WTC11 (cell line): ENCODE results near the gene FAM107B. TPM values are rescaled to one million over a fixed set of nuclear protein-coding genes. Genes with fewer than 3 reads are reported as not detected.

Experiments
- ATAC-seq: fragments of 200-7000 bp; cut with Tn5 transposase; 2 replicates; pipeline ENCODE4 v1.10.0; 2021; ENCODE audit warnings: mild to moderate bottlenecking, moderate library complexity
- CTCF ChIA-PET: fragments of 300-600 bp; sonication (Branson Sonifier 250); formaldehyde crosslinking; loops from one replicate; lab custom pipeline; 2021; ENCODE audit warnings: antibody characterized with exemption; lab: Charles Lee
- POLR2A ChIA-PET: fragments of 350-600 bp; sonication (Branson Sonifier 250); formaldehyde crosslinking; loops from one replicate; lab custom pipeline; 2021; ENCODE audit warnings: antibody characterized with exemption; lab: Charles Lee
- DNase-seq: peaks from one replicate; pipeline ENCODE4 v3.0.0; 2021; ENCODE audit warnings: low spot score
- H3K27ac Mint-ChIP-seq: 2 replicates; pipeline ENCODE4 v1.8.0; 2021; ENCODE audit warnings: mixed read lengths
- H3K27me3 Mint-ChIP-seq: 2 replicates; pipeline ENCODE4 v1.8.0; 2021; ENCODE audit warnings: low read depth, mild to moderate bottlenecking, moderate library complexity, mixed read lengths
- H3K36me3 Mint-ChIP-seq: 2 replicates; pipeline ENCODE4 v1.8.0; 2021; ENCODE audit warnings: mixed read lengths
- H3K4me1 Mint-ChIP-seq: 2 replicates; pipeline ENCODE4 v1.8.0; 2022; ENCODE audit warnings: mixed read lengths
- H3K4me3 Mint-ChIP-seq: 2 replicates; pipeline ENCODE4 v1.8.0; 2021; ENCODE audit warnings: mild to moderate bottlenecking, moderate library complexity, mixed read lengths
- H3K9me3 Mint-ChIP-seq: 2 replicates; pipeline ENCODE4 v1.8.0; 2021; ENCODE audit warnings: mixed read lengths
- CBFB ChIP-seq: sonication (generic); formaldehyde crosslinking; IDR thresholded peaks from 2 replicates; pipeline ENCODE4 v1.8.1; 2022; ENCODE audit warnings: mild to moderate bottlenecking, low read depth, missing genetic modification reagents
- GTF2I ChIP-seq: fragments of 250-450 bp; sonication (Bioruptor Pico); conservative IDR thresholded peaks from 2 replicates; pipeline ENCODE4 v1.4.0; 2021; ENCODE audit warnings: mild to moderate bottlenecking
- NFATC4 ChIP-seq: fragments of 250-450 bp; sonication (Bioruptor Pico); IDR thresholded peaks from 2 replicates; pipeline ENCODE4 v1.9.0; 2021; ENCODE audit warnings: mild to moderate bottlenecking
- NR2C2 ChIP-seq: sonication (generic); formaldehyde crosslinking; IDR thresholded peaks from 2 replicates; pipeline ENCODE4 v1.8.0; 2022; ENCODE audit warnings: mild to moderate bottlenecking, missing genetic modification reagents
- OVOL2 ChIP-seq: fragments of 250-450 bp; sonication (Bioruptor Pico); IDR thresholded peaks from 2 replicates; pipeline ENCODE4 v1.9.0; 2021; ENCODE audit warnings: mild to moderate bottlenecking, borderline replicate concordance
- PRRX2 ChIP-seq: fragments of 250-450 bp; sonication (Bioruptor Pico); IDR thresholded peaks from 2 replicates; pipeline ENCODE4 v1.8.0; 2021; ENCODE audit warnings: mild to moderate bottlenecking
- SMAD3 ChIP-seq: sonication (generic); formaldehyde crosslinking; IDR thresholded peaks from 2 replicates; pipeline ENCODE4 v1.8.0; 2022; ENCODE audit warnings: missing genetic modification reagents, mild to moderate bottlenecking, borderline replicate concordance
- TP53 ChIP-seq: sonication (generic); formaldehyde crosslinking; IDR thresholded peaks from 2 replicates; pipeline ENCODE4 v1.8.1; 2023; ENCODE audit warnings: mild to moderate bottlenecking, missing genetic modification reagents
- ZBTB21 ChIP-seq: sonication (generic); formaldehyde crosslinking; IDR thresholded peaks from 2 replicates; pipeline ENCODE4 v1.8.1; 2023; ENCODE audit warnings: mild to moderate bottlenecking, missing genetic modification reagents, borderline replicate concordance
- total RNA-seq: library from RNA; stranded (reverse); gene quantifications from 3 replicates; pipeline ENCODE4 v1.2.3, GENCODE V29; 2021
- TF ChIP-seq, protein P1 (sequence below): fragments of 250-450 bp; sonication (Bioruptor Pico); IDR thresholded peaks from 2 replicates; pipeline ENCODE4 v1.8.0; 2021; ENCODE audit warnings: mild to moderate bottlenecking
- TF ChIP-seq, protein P2 (sequence below): sonication (generic); formaldehyde crosslinking; IDR thresholded peaks from 2 replicates; pipeline ENCODE4 v1.8.1; 2022; ENCODE audit warnings: mild to moderate bottlenecking, missing genetic modification reagents, moderate library complexity, borderline replicate concordance
- TF ChIP-seq, protein P3 (sequence below): sonication (generic); formaldehyde crosslinking; IDR thresholded peaks from 2 replicates; pipeline ENCODE4 v1.8.1; 2023; ENCODE audit warnings: mild to moderate bottlenecking, missing genetic modification reagents
- TF ChIP-seq, protein P4 (sequence below): fragments of 250-450 bp; sonication (Bioruptor Pico); conservative IDR thresholded peaks from 2 replicates; pipeline ENCODE4 v1.9.0; 2021; ENCODE audit warnings: mild to moderate bottlenecking
- TF ChIP-seq, protein P5 (sequence below): sonication (generic); formaldehyde crosslinking; IDR thresholded peaks from 2 replicates; pipeline ENCODE4 v1.8.1; 2022; ENCODE audit warnings: low read depth, missing genetic modification reagents, borderline replicate concordance
- TF ChIP-seq, protein P6 (sequence below): sonication (generic); formaldehyde crosslinking; IDR thresholded peaks from 2 replicates; pipeline ENCODE4 v1.8.0; 2022; ENCODE audit warnings: missing genetic modification reagents

FAM107B gene
- total RNA-seq, 1 experiment from 2014 or later = 22.4 TPM

DNA sequence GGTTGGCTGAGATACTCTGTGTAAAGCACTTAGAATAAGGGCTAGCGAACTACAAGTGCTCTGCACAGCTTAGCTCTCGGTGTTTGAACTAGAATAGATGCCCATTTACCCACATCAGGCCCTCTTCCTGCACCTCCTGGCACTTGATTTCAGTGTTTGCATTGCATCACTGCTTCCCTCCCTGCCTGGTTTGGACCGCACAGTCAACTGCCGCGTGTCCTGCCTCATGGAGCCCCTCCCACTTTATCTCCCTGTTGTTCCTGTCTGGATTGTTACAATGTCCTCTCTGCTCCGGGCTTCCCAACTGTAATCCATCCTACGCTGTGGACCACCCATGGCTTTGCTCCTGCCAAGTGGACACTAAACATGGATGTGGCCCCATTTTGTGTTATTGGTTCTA lies 2.3 kb downstream of the FAM107B start (continued):
- TF ChIP-seq, protein P1, sequence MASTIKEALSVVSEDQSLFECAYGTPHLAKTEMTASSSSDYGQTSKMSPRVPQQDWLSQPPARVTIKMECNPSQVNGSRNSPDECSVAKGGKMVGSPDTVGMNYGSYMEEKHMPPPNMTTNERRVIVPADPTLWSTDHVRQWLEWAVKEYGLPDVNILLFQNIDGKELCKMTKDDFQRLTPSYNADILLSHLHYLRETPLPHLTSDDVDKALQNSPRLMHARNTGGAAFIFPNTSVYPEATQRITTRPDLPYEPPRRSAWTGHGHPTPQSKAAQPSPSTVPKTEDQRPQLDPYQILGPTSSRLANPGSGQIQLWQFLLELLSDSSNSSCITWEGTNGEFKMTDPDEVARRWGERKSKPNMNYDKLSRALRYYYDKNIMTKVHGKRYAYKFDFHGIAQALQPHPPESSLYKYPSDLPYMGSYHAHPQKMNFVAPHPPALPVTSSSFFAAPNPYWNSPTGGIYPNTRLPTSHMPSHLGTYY = no peak
- no peak for TF ChIP-seq SMAD3 (CRISPR knock-in tag)
- TF ChIP-seq, protein P2, sequence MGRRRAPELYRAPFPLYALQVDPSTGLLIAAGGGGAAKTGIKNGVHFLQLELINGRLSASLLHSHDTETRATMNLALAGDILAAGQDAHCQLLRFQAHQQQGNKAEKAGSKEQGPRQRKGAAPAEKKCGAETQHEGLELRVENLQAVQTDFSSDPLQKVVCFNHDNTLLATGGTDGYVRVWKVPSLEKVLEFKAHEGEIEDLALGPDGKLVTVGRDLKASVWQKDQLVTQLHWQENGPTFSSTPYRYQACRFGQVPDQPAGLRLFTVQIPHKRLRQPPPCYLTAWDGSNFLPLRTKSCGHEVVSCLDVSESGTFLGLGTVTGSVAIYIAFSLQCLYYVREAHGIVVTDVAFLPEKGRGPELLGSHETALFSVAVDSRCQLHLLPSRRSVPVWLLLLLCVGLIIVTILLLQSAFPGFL (CRISPR knock-in tag) = no peak
- no peak for TF ChIP-seq CBFB (CRISPR knock-in tag)
- TF ChIP-seq ZBTB21 (CRISPR knock-in tag) = no peak
- TF ChIP-seq, all 79 proteins: peak for 0

DNA sequence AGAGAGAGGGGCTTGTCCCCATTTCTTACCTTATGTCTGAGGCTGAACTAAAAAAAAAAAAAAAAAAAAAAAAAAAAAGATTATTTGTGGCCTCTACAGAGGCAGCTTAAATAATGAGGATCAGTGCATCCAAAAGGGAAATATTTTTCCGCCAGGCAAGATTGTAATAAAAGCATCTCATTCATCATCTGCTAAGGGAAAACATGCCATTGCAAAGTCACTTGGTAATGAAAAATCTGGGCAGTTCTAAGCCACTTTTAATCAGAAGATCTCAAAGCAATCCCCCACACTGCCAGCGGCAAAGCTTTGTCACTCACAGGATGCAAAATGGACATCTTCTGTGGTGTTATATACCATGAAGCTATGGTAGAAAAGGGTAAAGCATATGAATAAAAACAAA lies 3.8 kb downstream of the FAM107B start:
- ATAC-seq (no peak), DNase-seq (no peak)
- Mint-ChIP-seq H3K27ac (no peak overlapping the region), H3K4me3 (no peak overlapping the region), H3K36me3 (no peaks in the 10 kb centered on the region), H3K27me3 (no peaks in the 10 kb centered on the region), H3K4me1 (no peaks in the 10 kb centered on the region), H3K9me3 (no peaks in the 10 kb centered on the region)
- CTCF ChIA-PET = interaction anchor here (0.6 kb wide), 1 partner anchor 251 kb away, joined by 4 read pairs; no protein-coding TSS in a partner anchor
- POLR2A ChIA-PET = no interaction called here
- TF ChIP-seq, protein P3, sequence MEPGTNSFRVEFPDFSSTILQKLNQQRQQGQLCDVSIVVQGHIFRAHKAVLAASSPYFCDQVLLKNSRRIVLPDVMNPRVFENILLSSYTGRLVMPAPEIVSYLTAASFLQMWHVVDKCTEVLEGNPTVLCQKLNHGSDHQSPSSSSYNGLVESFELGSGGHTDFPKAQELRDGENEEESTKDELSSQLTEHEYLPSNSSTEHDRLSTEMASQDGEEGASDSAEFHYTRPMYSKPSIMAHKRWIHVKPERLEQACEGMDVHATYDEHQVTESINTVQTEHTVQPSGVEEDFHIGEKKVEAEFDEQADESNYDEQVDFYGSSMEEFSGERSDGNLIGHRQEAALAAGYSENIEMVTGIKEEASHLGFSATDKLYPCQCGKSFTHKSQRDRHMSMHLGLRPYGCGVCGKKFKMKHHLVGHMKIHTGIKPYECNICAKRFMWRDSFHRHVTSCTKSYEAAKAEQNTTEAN (CRISPR knock-in tag) = no peak
- TF ChIP-seq, protein P4, sequence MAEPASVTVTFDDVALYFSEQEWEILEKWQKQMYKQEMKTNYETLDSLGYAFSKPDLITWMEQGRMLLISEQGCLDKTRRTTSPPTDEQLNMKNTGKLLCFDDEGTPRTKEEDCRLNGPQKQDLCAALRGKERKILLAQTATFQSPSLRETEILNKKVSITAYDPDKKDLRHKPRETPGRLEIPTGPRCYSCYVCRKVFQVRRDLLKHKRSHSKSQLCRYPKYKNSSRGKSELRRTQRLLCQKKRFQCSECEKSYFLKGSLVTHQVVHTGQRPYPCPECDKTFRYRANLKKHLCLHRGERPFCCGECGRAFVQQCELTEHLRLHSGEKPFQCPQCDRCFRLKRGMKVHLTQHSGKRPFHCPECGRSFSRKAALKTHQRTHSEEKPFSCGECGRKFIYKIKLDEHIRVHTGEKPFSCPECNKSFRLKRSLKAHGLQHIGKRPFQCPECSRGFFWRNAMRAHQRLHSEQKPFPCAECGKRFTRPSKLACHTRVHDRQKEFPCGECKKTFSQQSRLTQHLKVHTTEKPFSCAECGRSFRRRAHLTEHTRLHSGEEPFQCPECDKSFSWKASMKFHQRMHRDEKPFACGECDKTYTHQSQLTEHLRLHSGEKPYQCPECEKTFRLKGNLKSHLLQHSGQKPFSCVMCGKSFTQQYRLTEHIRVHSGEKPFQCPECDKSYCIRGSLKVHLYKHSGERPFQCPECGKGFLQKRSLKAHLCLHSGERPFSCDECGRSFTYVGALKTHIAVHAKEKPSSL = no peak
- TF ChIP-seq GTF2I (CRISPR knock-in tag) = no peak
- TF ChIP-seq PRRX2 (CRISPR knock-in tag) = no peak
- no peak for TF ChIP-seq OVOL2 (CRISPR knock-in tag)
- TF ChIP-seq, protein P5, sequence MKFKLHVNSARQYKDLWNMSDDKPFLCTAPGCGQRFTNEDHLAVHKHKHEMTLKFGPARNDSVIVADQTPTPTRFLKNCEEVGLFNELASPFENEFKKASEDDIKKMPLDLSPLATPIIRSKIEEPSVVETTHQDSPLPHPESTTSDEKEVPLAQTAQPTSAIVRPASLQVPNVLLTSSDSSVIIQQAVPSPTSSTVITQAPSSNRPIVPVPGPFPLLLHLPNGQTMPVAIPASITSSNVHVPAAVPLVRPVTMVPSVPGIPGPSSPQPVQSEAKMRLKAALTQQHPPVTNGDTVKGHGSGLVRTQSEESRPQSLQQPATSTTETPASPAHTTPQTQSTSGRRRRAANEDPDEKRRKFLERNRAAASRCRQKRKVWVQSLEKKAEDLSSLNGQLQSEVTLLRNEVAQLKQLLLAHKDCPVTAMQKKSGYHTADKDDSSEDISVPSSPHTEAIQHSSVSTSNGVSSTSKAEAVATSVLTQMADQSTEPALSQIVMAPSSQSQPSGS (CRISPR knock-in tag) = no peak
- no peak for TF ChIP-seq NR2C2
- TF ChIP-seq NFATC4 (CRISPR knock-in tag) = no peak
- no peak for TF ChIP-seq TP53 (CRISPR knock-in tag)
- TF ChIP-seq, protein P6, sequence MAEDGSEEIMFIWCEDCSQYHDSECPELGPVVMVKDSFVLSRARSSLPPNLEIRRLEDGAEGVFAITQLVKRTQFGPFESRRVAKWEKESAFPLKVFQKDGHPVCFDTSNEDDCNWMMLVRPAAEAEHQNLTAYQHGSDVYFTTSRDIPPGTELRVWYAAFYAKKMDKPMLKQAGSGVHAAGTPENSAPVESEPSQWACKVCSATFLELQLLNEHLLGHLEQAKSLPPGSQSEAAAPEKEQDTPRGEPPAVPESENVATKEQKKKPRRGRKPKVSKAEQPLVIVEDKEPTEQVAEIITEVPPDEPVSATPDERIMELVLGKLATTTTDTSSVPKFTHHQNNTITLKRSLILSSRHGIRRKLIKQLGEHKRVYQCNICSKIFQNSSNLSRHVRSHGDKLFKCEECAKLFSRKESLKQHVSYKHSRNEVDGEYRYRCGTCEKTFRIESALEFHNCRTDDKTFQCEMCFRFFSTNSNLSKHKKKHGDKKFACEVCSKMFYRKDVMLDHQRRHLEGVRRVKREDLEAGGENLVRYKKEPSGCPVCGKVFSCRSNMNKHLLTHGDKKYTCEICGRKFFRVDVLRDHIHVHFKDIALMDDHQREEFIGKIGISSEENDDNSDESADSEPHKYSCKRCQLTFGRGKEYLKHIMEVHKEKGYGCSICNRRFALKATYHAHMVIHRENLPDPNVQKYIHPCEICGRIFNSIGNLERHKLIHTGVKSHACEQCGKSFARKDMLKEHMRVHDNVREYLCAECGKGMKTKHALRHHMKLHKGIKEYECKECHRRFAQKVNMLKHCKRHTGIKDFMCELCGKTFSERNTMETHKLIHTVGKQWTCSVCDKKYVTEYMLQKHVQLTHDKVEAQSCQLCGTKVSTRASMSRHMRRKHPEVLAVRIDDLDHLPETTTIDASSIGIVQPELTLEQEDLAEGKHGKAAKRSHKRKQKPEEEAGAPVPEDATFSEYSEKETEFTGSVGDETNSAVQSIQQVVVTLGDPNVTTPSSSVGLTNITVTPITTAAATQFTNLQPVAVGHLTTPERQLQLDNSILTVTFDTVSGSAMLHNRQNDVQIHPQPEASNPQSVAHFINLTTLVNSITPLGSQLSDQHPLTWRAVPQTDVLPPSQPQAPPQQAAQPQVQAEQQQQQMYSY (CRISPR knock-in tag) = no peak
